NCI-H2227 (cell line): ENCODE results near the gene SCGB1D4.
"Not testable (repeated sequence)": the region's sequence is repeated elsewhere in the genome, so short reads cannot be mapped to it uniquely, and the experiment has no call there.

ENCODE experiments used
- DNase-seq: peaks from one replicate; lab custom pipeline; 2025; ENCODE audit not compliant: unreplicated experiment; lab: John Stamatoyannopoulos, UW

The SCGB1D4 gene

DNA sequence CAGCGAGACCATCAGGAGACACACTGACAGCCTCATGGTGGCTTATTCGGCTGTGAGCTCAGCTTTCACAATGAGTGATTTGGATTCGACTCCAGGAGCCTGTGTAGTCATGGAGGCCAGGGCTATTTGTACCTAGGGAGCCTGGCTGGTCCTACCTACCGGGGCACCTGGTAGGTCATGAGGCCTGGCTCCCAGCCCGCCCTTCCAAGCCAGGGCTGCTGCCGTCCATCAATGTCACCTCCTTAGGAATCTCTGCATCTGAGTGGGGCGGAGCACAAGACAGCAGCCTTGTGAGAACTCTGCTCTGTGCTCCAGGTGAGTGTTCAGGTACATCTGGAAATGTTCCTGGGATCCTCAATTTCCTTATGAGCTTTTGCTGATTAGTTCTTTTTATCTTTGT, at the start of gene SCGB1D4:
Gene SCGB1D4, minus strand, starts transcription at position 101 of the 400 bp plus-strand sequence. Its CDS starts 65 bp downstream, at position 36.
- DNase-seq, result no peak

GRCh38 chr11:62345861-62346260, 47.0 kb upstream of the SCGB1D4 start:
- DNase-seq, result no peak

DNA sequence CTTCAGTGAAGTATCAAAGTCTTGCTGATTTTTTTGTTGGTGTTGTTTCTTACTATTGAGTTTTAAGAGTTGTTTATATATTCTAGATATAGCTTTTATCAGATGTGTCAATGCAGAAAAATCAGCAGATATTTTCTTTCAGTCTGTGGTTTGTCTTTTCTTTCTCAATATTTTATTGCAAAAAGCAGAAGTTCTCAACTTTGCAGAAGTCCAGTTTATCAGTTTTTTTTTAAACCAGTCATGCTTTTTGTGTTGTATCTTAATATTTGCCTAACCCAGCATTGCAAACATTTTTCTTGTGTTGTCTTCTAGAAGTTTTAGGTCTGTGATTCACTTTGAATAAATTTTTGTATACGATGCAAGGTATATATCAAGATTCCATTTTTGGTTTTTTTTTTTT, 45.3 kb upstream of the SCGB1D4 start:
- no peak for DNase-seq

- not testable (repeated sequence) for DNase-seq
These were observed 44.8 kb upstream of the SCGB1D4 start for GRCh38 chr11:62343646-62344190.

- DNase-seq, result no peak
These were observed 42.7 kb upstream of the SCGB1D4 start for GRCh38 chr11:62341588-62341987.

GRCh38 chr11:62340269-62340901, 41.5 kb upstream of the SCGB1D4 start:
- DNase-seq, result peak; percentile 56

GRCh38 chr11:62338218-62338617, 39.3 kb upstream of the SCGB1D4 start:
- no peak for DNase-seq

- DNase-seq, result peak; percentile 95
These were observed 38.7 kb upstream of the SCGB1D4 start, which contains the start of gene ASRGL1 for GRCh38 chr11:62337303-62338181. Gene ASRGL1, plus strand, starts transcription at chr11:62337448. Its CDS starts 530 bp downstream, at chr11:62337978.

GRCh38 chr11:62336949-62337302, 38.1 kb upstream of the SCGB1D4 start:
- not testable (repeated sequence) for DNase-seq

DNA sequence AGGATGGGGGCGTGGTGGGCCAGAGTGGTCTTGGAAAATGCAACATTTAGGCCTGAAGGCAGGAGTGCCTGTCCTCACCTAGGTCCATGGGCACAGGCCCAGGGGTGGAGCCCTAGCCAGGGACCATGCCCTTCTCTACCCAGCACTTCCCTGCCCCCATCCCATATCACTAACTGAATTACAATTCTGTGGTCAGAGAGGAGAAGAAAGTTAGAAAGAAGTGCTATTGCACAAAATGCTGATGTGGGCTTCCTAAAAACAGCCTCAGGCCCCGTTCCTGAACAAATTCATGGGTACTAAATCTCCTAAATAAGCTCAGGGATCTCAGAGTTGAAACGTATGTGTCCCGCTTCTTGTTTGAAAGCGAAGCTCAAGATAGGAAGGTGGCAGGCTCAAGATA, 34.9 kb upstream of the SCGB1D4 start:
- no peak for DNase-seq

DNA sequence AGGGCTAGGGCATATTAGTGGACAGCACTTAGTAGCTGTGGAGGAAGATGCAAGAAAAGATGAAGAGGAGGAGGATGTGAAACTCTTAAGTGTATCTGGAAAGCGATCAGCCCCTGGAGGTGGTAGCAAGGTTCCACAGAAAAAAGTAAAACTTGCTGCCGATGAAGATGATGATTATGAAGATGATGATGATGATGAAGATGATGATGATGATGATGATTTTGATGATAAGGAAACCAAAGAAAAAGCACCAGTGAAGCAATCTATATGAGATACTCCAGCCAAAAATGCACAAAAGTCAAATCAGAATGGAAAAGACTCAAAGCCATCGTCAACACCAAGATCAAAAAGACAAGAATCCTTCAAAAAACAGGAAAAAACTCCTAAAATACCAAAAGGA, 32.4 kb upstream of the SCGB1D4 start:
- not testable (repeated sequence) for DNase-seq

DNA sequence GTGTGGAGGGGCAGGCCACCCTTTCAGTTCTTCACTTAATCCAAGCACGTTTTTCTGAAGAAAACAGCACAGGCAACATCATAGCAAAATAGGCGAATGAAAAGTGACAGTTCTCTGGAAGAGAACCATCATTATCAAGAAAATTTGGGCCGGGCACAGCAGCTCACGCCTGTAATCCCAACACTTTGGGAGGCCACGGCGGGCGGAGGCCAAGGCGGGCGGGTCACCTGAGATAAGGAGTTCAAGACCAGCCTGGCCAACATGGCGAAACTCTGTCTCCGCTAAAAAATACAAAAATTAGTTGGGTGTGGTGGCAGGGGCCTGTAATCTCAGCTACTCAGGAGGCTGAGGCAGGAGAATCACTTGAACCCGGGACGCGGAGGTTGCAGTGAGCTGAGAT, 28.7 kb upstream of the SCGB1D4 start:
- not testable (repeated sequence) for DNase-seq

DNA sequence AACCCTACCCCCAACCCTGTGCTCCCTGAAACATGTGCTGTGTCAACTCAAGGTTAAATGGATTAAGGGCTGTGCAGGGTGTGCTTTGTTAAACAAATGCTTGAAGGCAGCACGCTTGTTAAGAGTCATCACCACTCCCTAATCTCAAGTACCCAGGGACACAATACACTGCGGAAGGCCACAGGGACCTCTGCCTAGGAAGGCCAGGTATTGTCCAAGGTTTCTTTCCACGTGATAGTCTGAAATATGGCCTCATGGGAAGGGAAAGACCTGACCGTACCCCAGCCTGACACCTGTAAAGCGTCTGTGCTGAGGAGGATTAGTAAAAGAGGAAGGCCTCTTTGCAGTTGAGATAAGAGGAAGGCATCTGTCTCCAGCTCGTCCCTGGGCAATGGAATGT, 27.8 kb upstream of the SCGB1D4 start:
- not testable (repeated sequence) for DNase-seq

- not testable (repeated sequence) for DNase-seq
These were observed 26.9 kb upstream of the SCGB1D4 start for GRCh38 chr11:62325781-62326180.

GRCh38 chr11:62324731-62325556, 26.1 kb upstream of the SCGB1D4 start:
- DNase-seq, result peak; percentile 82

- DNase-seq, result no peak
These were observed 23.6 kb upstream of the SCGB1D4 start for GRCh38 chr11:62322524-62322923.

- DNase-seq, result no peak
These were observed 16.6 kb upstream of the SCGB1D4 start for GRCh38 chr11:62315431-62315830.

DNA sequence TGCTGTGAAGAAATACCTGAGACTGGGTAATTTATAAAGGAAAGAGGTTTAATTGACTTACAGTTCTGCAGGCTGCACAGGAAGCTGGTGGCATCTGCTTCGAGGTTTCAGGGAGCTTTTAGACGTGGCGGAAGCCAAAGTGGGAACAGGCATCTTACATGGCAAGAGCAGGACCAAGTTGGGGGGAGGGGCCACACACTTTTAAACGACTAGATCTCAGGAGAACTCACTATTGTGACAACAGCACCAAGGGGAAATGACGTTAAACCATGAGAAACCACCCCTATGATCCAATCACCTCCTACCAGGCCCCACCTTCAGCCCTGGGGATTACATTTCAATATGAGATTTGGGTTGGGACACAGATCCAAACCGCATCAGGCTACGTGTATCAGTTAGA, 11.1 kb upstream of the SCGB1D4 start:
- DNase-seq, result no peak

GRCh38 chr11:62307950-62308349, 9.1 kb upstream of the SCGB1D4 start:
- DNase-seq, result no peak

DNA sequence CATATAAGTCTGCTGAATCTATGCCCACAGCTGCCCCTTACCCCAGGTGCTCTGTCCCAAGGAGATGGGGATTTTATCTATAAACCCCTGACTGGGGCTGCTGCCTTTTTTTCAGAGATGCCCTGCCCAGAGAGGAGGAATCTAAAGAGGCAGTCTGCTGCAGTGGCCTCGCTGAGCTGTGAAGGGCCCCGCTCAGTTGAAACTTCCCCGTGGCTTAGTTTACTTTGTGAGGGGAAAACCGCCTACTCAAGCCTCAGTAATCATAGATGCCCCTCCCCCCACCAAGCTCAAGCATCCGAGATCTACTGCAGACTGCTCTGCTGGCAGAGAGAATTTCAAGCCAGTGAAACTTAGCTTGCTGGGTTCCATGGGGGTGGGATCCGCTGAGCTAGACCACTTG, 7.4 kb upstream of the SCGB1D4 start:
- no peak for DNase-seq

- DNase-seq, result no peak
These were observed 3.4 kb downstream of the SCGB1D4 start for GRCh38 chr11:62295504-62295903.
